Body of pancreas (tissue), 4 donors: ENCODE results near the gene YKT6.

Experiments
- POLR2A ChIP-seq, 3 donors: fragments of 450-650 bp; IDR thresholded peaks; one replicate each; pipeline ENCODE4 v1.6.1; 2016; ENCODE audit warnings: antibody characterized with exemption in 3 of 3, mild to moderate bottlenecking in 2 of 3
- TF ChIP-seq, protein P1 (sequence below), 7 experiments: fragments of 450-650 bp in 4 of 7; fragments of 200-600 bp in 3 of 7; sonication (generic) in 3 of 7; IDR thresholded peaks; one replicate each; pipeline ENCODE4 v1.5.1; 2016 to 2019; ENCODE audit warnings: antibody characterized with exemption in 7 of 7

DNA sequence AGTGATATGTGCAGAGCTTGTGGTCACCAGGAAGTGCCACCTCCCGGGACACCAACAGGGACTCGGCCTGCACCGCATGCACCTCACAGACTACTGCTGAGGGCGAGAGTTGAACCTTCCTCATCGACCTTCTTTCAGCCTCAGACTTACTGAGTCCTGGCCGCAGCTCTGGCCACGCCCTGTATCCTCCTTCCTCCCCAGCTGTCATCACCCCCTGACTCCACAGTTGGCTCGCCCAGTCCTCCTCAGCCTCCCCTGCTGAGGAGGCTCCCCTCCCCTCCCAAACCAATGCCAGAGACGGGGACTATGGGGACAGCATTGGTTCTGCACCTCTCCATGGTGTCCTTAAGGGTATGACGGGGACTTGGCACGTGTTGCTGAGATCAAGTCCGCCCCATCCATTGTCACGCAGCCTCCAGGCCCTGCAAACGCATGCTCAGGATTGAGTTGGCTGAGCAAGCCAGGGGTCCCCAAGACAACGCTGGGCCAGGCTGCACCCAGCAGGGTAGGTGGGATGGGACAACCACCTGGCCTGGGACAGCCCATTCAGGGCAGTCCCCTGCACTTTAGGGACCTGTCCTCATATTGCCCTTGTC is 49.0 kb downstream of the YKT6 start:
- TF ChIP-seq, protein P1, sequence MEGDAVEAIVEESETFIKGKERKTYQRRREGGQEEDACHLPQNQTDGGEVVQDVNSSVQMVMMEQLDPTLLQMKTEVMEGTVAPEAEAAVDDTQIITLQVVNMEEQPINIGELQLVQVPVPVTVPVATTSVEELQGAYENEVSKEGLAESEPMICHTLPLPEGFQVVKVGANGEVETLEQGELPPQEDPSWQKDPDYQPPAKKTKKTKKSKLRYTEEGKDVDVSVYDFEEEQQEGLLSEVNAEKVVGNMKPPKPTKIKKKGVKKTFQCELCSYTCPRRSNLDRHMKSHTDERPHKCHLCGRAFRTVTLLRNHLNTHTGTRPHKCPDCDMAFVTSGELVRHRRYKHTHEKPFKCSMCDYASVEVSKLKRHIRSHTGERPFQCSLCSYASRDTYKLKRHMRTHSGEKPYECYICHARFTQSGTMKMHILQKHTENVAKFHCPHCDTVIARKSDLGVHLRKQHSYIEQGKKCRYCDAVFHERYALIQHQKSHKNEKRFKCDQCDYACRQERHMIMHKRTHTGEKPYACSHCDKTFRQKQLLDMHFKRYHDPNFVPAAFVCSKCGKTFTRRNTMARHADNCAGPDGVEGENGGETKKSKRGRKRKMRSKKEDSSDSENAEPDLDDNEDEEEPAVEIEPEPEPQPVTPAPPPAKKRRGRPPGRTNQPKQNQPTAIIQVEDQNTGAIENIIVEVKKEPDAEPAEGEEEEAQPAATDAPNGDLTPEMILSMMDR (IDR thresholded peaks at IDR 0.05) = no peak
- no peak for TF ChIP-seq POLR2A (IDR thresholded peaks at IDR 0.05)
